ENCODE results near the gene MAL.

GRCh38 chr2:95001051-95001562 lies 24.4 kb upstream of the MAL start:
- TF ChIP-seq ZFP30 (CRISPR knock-in tag; IDR thresholded peaks at IDR 0.05), result no peak
- TF ChIP-seq ZC3H10 (CRISPR knock-in tag; IDR thresholded peaks at IDR 0.05), result no peak
- no peak for TF ChIP-seq TCF4 (CRISPR knock-in tag; IDR thresholded peaks at IDR 0.05; ENCODE audit: borderline replicate concordance)
- TF ChIP-seq PATZ1 (CRISPR knock-in tag; IDR thresholded peaks at IDR 0.05; ENCODE audit: borderline replicate concordance), result no peak
- no peak for TF ChIP-seq ZFP3 (CRISPR knock-in tag; IDR thresholded peaks at IDR 0.05)
